Liver (tissue), 9 donors: ENCODE results near the gene CCL5. TPM values are rescaled to one million over a fixed set of nuclear protein-coding genes. Genes with fewer than 3 reads are reported as not detected.

Experiments
- DNase-seq: peaks from one replicate; pipeline ENCODE4 v3.0.0-alpha.2; 2017; ENCODE audit warnings: low spot score
- H3K27ac ChIP-seq, 2 donors: one replicate each; pipeline ENCODE4 v1.7.0; 2013; ENCODE audit warnings: inconsistent platforms in 2 of 2, low read length in 2 of 2, control low read depth in 1 of 2, low read depth in 1 of 2, mild to moderate bottlenecking in 1 of 2
- H3K27me3 ChIP-seq, 4 donors: one replicate each; pipeline versions ENCODE4 v1.6.1 to v1.7.0; 2013; ENCODE audit warnings: low read length in 3 of 4, inconsistent platforms in 1 of 4, mild to moderate bottlenecking in 1 of 4, moderate library complexity in 1 of 4; ENCODE audit not compliant: control insufficient read depth in 4 of 4, insufficient read depth in 4 of 4
- H3K36me3 ChIP-seq, 4 donors: one replicate each; pipeline versions ENCODE4 v1.6.1 to v1.7.0; 2013; ENCODE audit warnings: low read length in 3 of 4, mild to moderate bottlenecking in 3 of 4, low read depth in 1 of 4, moderate library complexity in 1 of 4; ENCODE audit not compliant: control insufficient read depth in 4 of 4, insufficient read depth in 3 of 4
- H3K4me1 ChIP-seq, 4 donors: one replicate each; pipeline versions ENCODE4 v1.6.1 to v1.7.0; 2013; ENCODE audit warnings: low read length in 3 of 4, mild to moderate bottlenecking in 3 of 4, moderate library complexity in 1 of 4; ENCODE audit not compliant: control insufficient read depth in 4 of 4, insufficient read depth in 4 of 4
- H3K4me3 ChIP-seq, 3 donors: one replicate each; pipeline versions ENCODE4 v1.6.1 to v1.7.0; 2013; ENCODE audit warnings: low read length in 3 of 3, control low read depth in 1 of 3, low read depth in 1 of 3, mild to moderate bottlenecking in 1 of 3
- H3K9ac ChIP-seq, 2 donors: one replicate each; pipeline ENCODE4 v1.7.0; 2013; ENCODE audit warnings: low read length in 2 of 2, mild to moderate bottlenecking in 2 of 2, moderate library complexity in 2 of 2, control low read depth in 1 of 2, low read depth in 1 of 2
- H3K9me3 ChIP-seq, 4 donors: one replicate each; pipeline versions ENCODE4 v1.6.1 to v1.7.0; 2013; ENCODE audit warnings: low read length in 3 of 4; ENCODE audit not compliant: control insufficient read depth in 4 of 4
- FOXA2 ChIP-seq: IDR thresholded peaks from 2 replicates; pipeline ENCODE4 v1.6.1; 2016; ENCODE audit warnings: antibody characterized with exemption
- HNF4A ChIP-seq, 2 donors: conservative IDR thresholded peaks; 2 replicates each; pipeline ENCODE4 v1.6.1; 2016; ENCODE audit warnings: antibody characterized with exemption in 2 of 2, mild to moderate bottlenecking in 2 of 2
- HNF4G ChIP-seq: IDR thresholded peaks from 2 replicates; pipeline ENCODE4 v1.6.1; 2016; ENCODE audit warnings: antibody characterized with exemption
- RAD21 ChIP-seq, 2 donors: IDR thresholded peaks; 2 replicates each; pipeline ENCODE4 v1.6.1; 2016; ENCODE audit warnings: antibody characterized with exemption in 2 of 2, mild to moderate bottlenecking in 2 of 2
- RXRA ChIP-seq, 2 donors: IDR thresholded peaks; 2 replicates each; pipeline ENCODE4 v1.6.1; 2017 to 2018; ENCODE audit warnings: antibody characterized with exemption in 2 of 2, mild to moderate bottlenecking in 1 of 2
- SP1 ChIP-seq: IDR thresholded peaks from 2 replicates; pipeline ENCODE4 v1.6.1; 2018; ENCODE audit warnings: antibody characterized with exemption, mild to moderate bottlenecking
- WGBS: extraction: QIAGEN DNeasy Blood & Tissue Kit; methylation state at CpG from one replicate; pipeline ENCODE4 v1.1.7; 2013; 5-methylcytosine and 5-hydroxymethylcytosine counted together
- polyA plus RNA-seq, 2 donors: library from polyadenylated mRNA; stranded (reverse) in 1 of 2; unstranded in 1 of 2; fragments of 200-250 nt in 1 of 2; fragments of >200 nt in 1 of 2; fragmentation: Nextera tagmentation in 1 of 2; extraction: Ambion mirVana in 1 of 2; gene quantifications; one replicate each; pipeline versions ENCODE4 v1.2.1 to v1.2.3, GENCODE V29; 2013 to 2015
- total RNA-seq, 2 donors: library from RNA; depleted of rRNA; stranded (reverse); fragments of >200 nt; gene quantifications; one replicate each; pipeline ENCODE4 v1.2.3, GENCODE V29; 2014
- TF ChIP-seq, protein P1 (sequence below): fragments of 150-350 bp; IDR thresholded peaks from 2 replicates; pipeline ENCODE4 v1.5.1; 2017; ENCODE audit warnings: improper control_type of control experiment, low read depth, low read length; ENCODE audit not compliant: missing input control
- TF ChIP-seq, protein P2 (sequence below): IDR thresholded peaks from 2 replicates; pipeline ENCODE4 v1.6.1; 2016; ENCODE audit warnings: antibody characterized with exemption, mild to moderate bottlenecking
- TF ChIP-seq, protein P3 (sequence below): IDR thresholded peaks from 2 replicates; pipeline ENCODE4 v1.6.1; 2016; ENCODE audit warnings: antibody characterized with exemption
- TF ChIP-seq, protein P4 (sequence below): IDR thresholded peaks from 2 replicates; pipeline ENCODE4 v1.6.1; 2016; ENCODE audit warnings: antibody characterized with exemption
- donor health status: healthy.
- donor health status: healthy.
- donor health status: healthy.
- donor health status: healthy.
- donor health status: healthy.

CCL5 gene
- total and polyA plus RNA-seq, 4 donors, result 1.7 to 4.7 (median 2.5) TPM

DNA sequence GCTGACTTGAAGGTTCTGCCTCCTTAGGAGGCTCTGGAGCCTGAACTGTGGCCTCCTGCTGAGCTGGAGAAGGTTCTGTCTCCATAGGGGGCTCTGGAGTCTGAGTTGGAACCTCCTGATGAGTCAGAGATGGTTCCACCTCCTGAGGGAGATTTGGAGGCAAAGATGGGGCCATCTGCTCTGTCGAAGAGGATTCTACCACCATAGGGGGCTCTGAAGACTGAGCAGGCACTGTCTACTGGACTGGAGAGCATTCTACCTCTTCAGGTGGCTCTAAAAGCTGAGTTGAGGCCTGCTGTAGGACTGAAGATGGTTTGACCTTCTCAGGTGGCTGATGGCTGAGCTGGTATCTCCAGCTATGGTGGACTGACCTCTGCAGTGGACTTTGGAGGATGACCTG, 34.2 kb upstream of the CCL5 start:
- Histone ChIP-seq H3K4me1 (peaks cover 2 to 27% (median 19%) of the 10 kb centered on the region in 4 donors), H3K9ac (no peak overlapping the region), H3K36me3 (no peaks in the 10 kb centered on the region), H3K27ac (peak overlapping the region in 1 of 2 donors; percentile 60), H3K9me3 (no peaks in the 10 kb centered on the region), H3K4me3 (no peak overlapping the region), H3K27me3 (no peaks in the 10 kb centered on the region)
- DNase-seq, result no peak
- WGBS, result 96% methylated on average over 1 of the region's 1 CpG
- TF ChIP-seq SP1, result no peak
- TF ChIP-seq, protein P1, sequence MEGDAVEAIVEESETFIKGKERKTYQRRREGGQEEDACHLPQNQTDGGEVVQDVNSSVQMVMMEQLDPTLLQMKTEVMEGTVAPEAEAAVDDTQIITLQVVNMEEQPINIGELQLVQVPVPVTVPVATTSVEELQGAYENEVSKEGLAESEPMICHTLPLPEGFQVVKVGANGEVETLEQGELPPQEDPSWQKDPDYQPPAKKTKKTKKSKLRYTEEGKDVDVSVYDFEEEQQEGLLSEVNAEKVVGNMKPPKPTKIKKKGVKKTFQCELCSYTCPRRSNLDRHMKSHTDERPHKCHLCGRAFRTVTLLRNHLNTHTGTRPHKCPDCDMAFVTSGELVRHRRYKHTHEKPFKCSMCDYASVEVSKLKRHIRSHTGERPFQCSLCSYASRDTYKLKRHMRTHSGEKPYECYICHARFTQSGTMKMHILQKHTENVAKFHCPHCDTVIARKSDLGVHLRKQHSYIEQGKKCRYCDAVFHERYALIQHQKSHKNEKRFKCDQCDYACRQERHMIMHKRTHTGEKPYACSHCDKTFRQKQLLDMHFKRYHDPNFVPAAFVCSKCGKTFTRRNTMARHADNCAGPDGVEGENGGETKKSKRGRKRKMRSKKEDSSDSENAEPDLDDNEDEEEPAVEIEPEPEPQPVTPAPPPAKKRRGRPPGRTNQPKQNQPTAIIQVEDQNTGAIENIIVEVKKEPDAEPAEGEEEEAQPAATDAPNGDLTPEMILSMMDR, result no peak
- TF ChIP-seq HNF4A (conservative IDR thresholded peaks at IDR 0.05), result peak; percentile 41 to 43
- TF ChIP-seq HNF4G, result no peak

DNA sequence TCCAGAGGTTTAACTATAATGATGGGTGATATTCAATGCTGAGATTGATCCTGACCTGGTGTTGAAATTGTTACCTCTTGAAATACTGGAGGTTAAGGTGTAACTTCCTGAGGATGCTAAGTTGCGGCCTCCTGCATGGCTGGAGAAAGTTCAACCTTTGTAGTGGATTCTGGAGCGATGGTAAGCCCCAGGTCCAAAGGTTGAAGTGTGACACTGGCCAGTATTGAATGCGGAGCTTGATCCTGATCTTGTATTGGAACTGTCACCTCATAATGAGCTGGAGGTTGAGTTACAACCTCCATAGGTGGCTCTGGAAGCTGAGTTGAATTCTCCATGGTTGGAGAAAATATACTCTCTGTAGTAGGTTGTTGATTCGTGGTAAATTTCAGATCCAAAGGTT, 33.4 kb upstream of the CCL5 start:
- Histone ChIP-seq H3K36me3 (no peaks in the 10 kb centered on the region), H3K9me3 (no peaks in the 10 kb centered on the region), H3K4me1 (peaks cover 2 to 27% (median 19%) of the 10 kb centered on the region in 4 donors), H3K27me3 (no peaks in the 10 kb centered on the region), H3K27ac (peak overlapping the region in 1 of 2 donors; percentile 6), H3K9ac (no peak overlapping the region), H3K4me3 (no peak overlapping the region)
- TF ChIP-seq FOXA2 (no peak), HNF4G (peak; percentile 65), SP1 (peak; percentile 44), RAD21 (IDR thresholded peaks at IDR 0.05) (no peak), HNF4A (conservative IDR thresholded peaks at IDR 0.05) (peak; percentile 88 to 93), RXRA (IDR thresholded peaks at IDR 0.05) (peak in 1 of 2 donors; percentile 57)
- TF ChIP-seq, protein P2, sequence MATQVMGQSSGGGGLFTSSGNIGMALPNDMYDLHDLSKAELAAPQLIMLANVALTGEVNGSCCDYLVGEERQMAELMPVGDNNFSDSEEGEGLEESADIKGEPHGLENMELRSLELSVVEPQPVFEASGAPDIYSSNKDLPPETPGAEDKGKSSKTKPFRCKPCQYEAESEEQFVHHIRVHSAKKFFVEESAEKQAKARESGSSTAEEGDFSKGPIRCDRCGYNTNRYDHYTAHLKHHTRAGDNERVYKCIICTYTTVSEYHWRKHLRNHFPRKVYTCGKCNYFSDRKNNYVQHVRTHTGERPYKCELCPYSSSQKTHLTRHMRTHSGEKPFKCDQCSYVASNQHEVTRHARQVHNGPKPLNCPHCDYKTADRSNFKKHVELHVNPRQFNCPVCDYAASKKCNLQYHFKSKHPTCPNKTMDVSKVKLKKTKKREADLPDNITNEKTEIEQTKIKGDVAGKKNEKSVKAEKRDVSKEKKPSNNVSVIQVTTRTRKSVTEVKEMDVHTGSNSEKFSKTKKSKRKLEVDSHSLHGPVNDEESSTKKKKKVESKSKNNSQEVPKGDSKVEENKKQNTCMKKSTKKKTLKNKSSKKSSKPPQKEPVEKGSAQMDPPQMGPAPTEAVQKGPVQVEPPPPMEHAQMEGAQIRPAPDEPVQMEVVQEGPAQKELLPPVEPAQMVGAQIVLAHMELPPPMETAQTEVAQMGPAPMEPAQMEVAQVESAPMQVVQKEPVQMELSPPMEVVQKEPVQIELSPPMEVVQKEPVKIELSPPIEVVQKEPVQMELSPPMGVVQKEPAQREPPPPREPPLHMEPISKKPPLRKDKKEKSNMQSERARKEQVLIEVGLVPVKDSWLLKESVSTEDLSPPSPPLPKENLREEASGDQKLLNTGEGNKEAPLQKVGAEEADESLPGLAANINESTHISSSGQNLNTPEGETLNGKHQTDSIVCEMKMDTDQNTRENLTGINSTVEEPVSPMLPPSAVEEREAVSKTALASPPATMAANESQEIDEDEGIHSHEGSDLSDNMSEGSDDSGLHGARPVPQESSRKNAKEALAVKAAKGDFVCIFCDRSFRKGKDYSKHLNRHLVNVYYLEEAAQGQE, result no peak
- TF ChIP-seq, protein P3, sequence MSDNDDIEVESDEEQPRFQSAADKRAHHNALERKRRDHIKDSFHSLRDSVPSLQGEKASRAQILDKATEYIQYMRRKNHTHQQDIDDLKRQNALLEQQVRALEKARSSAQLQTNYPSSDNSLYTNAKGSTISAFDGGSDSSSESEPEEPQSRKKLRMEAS, result no peak
- TF ChIP-seq, protein P4, sequence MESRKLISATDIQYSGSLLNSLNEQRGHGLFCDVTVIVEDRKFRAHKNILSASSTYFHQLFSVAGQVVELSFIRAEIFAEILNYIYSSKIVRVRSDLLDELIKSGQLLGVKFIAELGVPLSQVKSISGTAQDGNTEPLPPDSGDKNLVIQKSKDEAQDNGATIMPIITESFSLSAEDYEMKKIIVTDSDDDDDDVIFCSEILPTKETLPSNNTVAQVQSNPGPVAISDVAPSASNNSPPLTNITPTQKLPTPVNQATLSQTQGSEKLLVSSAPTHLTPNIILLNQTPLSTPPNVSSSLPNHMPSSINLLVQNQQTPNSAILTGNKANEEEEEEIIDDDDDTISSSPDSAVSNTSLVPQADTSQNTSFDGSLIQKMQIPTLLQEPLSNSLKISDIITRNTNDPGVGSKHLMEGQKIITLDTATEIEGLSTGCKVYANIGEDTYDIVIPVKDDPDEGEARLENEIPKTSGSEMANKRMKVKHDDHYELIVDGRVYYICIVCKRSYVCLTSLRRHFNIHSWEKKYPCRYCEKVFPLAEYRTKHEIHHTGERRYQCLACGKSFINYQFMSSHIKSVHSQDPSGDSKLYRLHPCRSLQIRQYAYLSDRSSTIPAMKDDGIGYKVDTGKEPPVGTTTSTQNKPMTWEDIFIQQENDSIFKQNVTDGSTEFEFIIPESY, result no peak
- 40% methylated on average over 4 of the region's 4 CpGs for WGBS
- DNase-seq, result no peak
